Testis (tissue), 3 donors: Measurements from ENCODE around the gene APOF. TPM values are rescaled to one million over a fixed set of nuclear protein-coding genes. Genes with fewer than 3 reads are reported as not detected.
"Not testable (repeated sequence)": the region's sequence is repeated elsewhere in the genome, so short reads cannot be mapped to it uniquely, and the experiment has no call there.

ENCODE experiments used
- DNase-seq: peaks from one replicate; pipeline ENCODE4 v3.0.0-alpha.2; 2019
- H3K27ac ChIP-seq, 2 donors: fragments of 200-600 bp; sonication (generic); one replicate each; pipeline ENCODE4 v1.5.1; 2019
- H3K27me3 ChIP-seq: fragments of 200-600 bp; sonication (generic); one replicate; pipeline ENCODE4 v1.5.1; 2019
- H3K36me3 ChIP-seq: fragments of 200-600 bp; sonication (generic); one replicate; pipeline ENCODE4 v1.5.1; 2017; ENCODE audit warnings: low read depth; ENCODE audit errors: missing control alignments
- H3K4me1 ChIP-seq: fragments of 200-600 bp; sonication (generic); one replicate; pipeline ENCODE4 v1.5.1; 2019
- H3K4me3 ChIP-seq, 2 donors: fragments of 200-600 bp; sonication (generic); one replicate each; pipeline ENCODE4 v1.5.1; 2017 to 2019
- H3K9me3 ChIP-seq: fragments of 200-600 bp; sonication (generic); one replicate; pipeline ENCODE4 v1.5.1; 2017
- POLR2A ChIP-seq: fragments of 450-650 bp; IDR thresholded peaks from one replicate; pipeline ENCODE4 v1.6.1; 2017; ENCODE audit warnings: antibody characterized with exemption, mild to moderate bottlenecking, moderate library complexity
- WGBS, 2 donors: methylation state at CpG; one replicate each; pipeline ENCODE4 v1.1.5; 2018; 5-methylcytosine and 5-hydroxymethylcytosine counted together
- intact Hi-C: fragments of 100-400 bp; cut with DNase I; formaldehyde crosslinking; loops from one replicate; pipeline ENCODE4 v1.15.1; 2023; ENCODE audit warnings: low total_unique reads
- polyA plus RNA-seq: library from polyadenylated mRNA; stranded (reverse); fragments of 350-450 nt; fragmentation: Illumina TruSeq; extraction: RNeasy Lipid Tissue Mini Kit (QIAGEN cat#74804); gene quantifications from one replicate; pipeline ENCODE4 v1.2.3, GENCODE V29; 2014; ENCODE audit warnings: low read depth, low replicate concordance; ENCODE audit not compliant: insufficient read depth
- total RNA-seq, 2 donors: library from RNA; depleted of rRNA; stranded (reverse); fragments of >200 nt; gene quantifications; one replicate each; pipeline ENCODE4 v1.2.3, GENCODE V29; 2016
- TF ChIP-seq, protein P1 (sequence below), 3 experiments: fragments of 450-650 bp in 2 of 3; fragments of 200-600 bp in 1 of 3; sonication (generic) in 1 of 3; IDR thresholded peaks; one replicate each; pipeline ENCODE4 v1.5.1; 2016 to 2019; ENCODE audit warnings: antibody characterized with exemption in 3 of 3, mild to moderate bottlenecking in 2 of 3, moderate library complexity in 1 of 3

The APOF gene
- total and polyA plus RNA-seq, 3 donors from 2014 or later = not detected

DNA sequence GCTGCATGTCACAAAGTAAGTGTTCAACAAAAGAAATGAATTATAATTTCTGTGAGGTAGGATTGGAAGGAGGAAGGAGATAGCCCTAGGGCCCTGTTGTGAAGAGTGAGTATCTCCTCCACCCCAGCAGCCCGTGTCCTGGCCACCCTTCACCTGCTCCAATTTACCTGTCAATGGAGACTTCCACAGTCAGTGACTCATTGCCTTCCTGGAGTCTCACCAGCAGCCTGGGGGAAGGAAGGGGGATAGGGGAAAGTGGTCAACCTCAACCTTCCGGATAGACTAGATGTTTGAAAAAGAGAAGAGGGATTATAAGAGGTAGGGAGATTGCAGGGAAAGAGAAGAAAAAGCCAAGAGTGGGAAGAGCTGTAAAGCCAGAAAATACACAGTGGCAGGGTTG is 12.0 kb downstream of the APOF start:
- peaks cover 5% of the 10 kb centered on the region for H3K36me3 ChIP-seq
- H3K27ac ChIP-seq = no peak overlapping the region
- no peak for DNase-seq
- no peak overlapping the region for H3K4me3 ChIP-seq
- no peaks in the 10 kb centered on the region for H3K27me3 ChIP-seq
- TF ChIP-seq POLR2A = no peak
- TF ChIP-seq, protein P1, sequence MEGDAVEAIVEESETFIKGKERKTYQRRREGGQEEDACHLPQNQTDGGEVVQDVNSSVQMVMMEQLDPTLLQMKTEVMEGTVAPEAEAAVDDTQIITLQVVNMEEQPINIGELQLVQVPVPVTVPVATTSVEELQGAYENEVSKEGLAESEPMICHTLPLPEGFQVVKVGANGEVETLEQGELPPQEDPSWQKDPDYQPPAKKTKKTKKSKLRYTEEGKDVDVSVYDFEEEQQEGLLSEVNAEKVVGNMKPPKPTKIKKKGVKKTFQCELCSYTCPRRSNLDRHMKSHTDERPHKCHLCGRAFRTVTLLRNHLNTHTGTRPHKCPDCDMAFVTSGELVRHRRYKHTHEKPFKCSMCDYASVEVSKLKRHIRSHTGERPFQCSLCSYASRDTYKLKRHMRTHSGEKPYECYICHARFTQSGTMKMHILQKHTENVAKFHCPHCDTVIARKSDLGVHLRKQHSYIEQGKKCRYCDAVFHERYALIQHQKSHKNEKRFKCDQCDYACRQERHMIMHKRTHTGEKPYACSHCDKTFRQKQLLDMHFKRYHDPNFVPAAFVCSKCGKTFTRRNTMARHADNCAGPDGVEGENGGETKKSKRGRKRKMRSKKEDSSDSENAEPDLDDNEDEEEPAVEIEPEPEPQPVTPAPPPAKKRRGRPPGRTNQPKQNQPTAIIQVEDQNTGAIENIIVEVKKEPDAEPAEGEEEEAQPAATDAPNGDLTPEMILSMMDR (IDR thresholded peaks at IDR 0.05) = no peak
- no peaks in the 10 kb centered on the region for H3K4me1 ChIP-seq
- WGBS, 2 donors = 81 to 93% methylated on average over 2 of the region's 2 CpGs
- intact Hi-C loops = no loop called here
- no peaks in the 10 kb centered on the region for H3K9me3 ChIP-seq

GRCh38 chr12:56348776-56349175 is 13.9 kb downstream of the APOF start:
- Histone ChIP-seq H3K4me3 (no peak overlapping the region), H3K4me1 (no peaks in the 10 kb centered on the region), H3K27me3 (no peaks in the 10 kb centered on the region), H3K27ac (no peak overlapping the region), H3K9me3 (no peaks in the 10 kb centered on the region), H3K36me3 (no peaks in the 10 kb centered on the region)
- 90 to 93% methylated on average over 4 to 5 of the region's 5 CpGs for WGBS, 2 donors
- TF ChIP-seq, protein P1 (IDR thresholded peaks at IDR 0.05) = no peak
- TF ChIP-seq POLR2A = no peak
- intact Hi-C loops = no loop called here
- DNase-seq = no peak

- H3K27me3 ChIP-seq, H3K4me1 ChIP-seq, H3K9me3 ChIP-seq, H3K36me3 ChIP-seq, H3K27ac ChIP-seq, H3K4me3 ChIP-seq, intact Hi-C loops, DNase-seq: not testable (repeated sequence)
- 86 to 93% methylated on average over 9 of the region's 9 CpGs for WGBS, 2 donors
Measured at GRCh38 chr12:56347255-56347654, 15.4 kb downstream of the APOF start.

DNA sequence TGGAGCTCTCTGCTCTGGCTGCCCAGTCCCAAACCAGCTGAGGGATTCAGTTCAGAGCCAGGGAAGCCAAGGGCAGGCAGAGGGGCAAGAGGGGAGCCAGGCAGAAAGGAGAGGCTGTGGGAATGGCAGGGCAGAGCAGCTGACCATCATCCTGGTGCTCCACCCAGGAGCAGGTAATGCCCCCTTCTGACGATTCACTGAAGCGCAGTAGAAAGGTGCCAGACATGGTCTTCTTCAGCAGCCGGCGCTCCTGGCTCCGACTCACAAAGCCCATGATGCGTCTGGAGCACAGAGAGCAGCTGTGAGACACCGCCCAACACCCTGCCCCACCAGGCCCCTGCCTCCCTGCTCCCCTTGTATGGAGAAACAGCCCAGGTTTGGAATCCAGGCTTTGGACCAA is 16.0 kb downstream of the APOF start:
- no peaks in the 10 kb centered on the region for H3K4me1 ChIP-seq
- no peaks in the 10 kb centered on the region for H3K27me3 ChIP-seq
- H3K27ac ChIP-seq = no peak overlapping the region
- intact Hi-C loops = no loop called here
- 75 to 82% methylated on average over 7 of the region's 7 CpGs for WGBS, 2 donors
- no peak for DNase-seq
- H3K36me3 ChIP-seq = no peaks in the 10 kb centered on the region
- TF ChIP-seq POLR2A = no peak
- TF ChIP-seq, protein P1 (IDR thresholded peaks at IDR 0.05) = no peak
- no peak overlapping the region for H3K4me3 ChIP-seq
- no peaks in the 10 kb centered on the region for H3K9me3 ChIP-seq

- H3K36me3 ChIP-seq, DNase-seq, intact Hi-C loops, H3K4me3 ChIP-seq, H3K27ac ChIP-seq, H3K4me1 ChIP-seq, H3K9me3 ChIP-seq, H3K27me3 ChIP-seq: not testable (repeated sequence)
- WGBS, 2 donors = 92 to 100% methylated on average over 2 of the region's 2 CpGs
Measured at GRCh38 chr12:56342290-56342689, 20.4 kb downstream of the APOF start.

- Histone ChIP-seq H3K27ac (no peak overlapping the region), H3K36me3 (no peaks in the 10 kb centered on the region), H3K4me3 (no peak overlapping the region), H3K27me3 (no peaks in the 10 kb centered on the region), H3K4me1 (no peaks in the 10 kb centered on the region), H3K9me3 (no peaks in the 10 kb centered on the region)
- intact Hi-C loops = no loop called here
- 38 to 42% methylated on average over 1 of the region's 1 CpG for WGBS, 2 donors
- DNase-seq = no peak
- no peak for TF ChIP-seq POLR2A
- TF ChIP-seq, protein P1 (IDR thresholded peaks at IDR 0.05) = no peak
Measured at GRCh38 chr12:56341616-56342015, 21.0 kb downstream of the APOF start.
